ENCODE results near the gene TMEM150B. TPM values are rescaled to one million over a fixed set of nuclear protein-coding genes. Genes with fewer than 3 reads are reported as not detected.
A peak's percentile ranks its signal among the peaks of the same experiment; 100 is the strongest.

Gene TMEM150B, protein sequence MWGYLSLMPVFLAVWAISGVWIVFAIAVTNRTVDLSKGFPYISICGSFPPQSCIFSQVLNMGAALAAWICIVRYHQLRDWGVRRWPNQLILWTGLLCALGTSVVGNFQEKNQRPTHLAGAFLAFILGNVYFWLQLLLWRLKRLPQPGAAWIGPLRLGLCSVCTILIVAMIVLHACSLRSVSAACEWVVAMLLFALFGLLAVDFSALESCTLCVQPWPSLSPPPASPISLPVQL
- not detected for polyA plus RNA-seq

DNA sequence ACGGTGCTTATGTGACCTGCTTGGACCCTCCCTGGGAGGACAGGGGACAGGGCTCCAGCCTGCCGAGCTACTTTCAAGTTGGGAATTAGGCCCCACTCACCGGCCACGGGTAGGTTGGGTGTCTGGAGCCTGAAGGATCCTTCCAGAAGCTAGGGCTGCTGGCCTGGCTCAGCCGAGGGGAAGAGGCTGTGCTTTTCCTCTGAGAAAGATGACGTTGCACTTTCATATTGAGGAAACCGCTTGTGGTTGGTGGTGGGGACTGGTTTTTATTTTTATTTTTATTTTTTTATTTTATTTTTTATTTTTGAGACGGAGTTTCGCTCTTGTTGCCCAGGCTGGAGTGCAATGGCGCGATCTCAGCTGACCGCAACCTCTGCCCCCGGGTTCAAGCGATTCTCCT is at the start of gene TMEM150B:
Gene TMEM150B, minus strand, starts transcription at position 170 of the 400 bp plus-strand sequence. CDS start 4,305 bp downstream, outside the sequence.
- Mint-ChIP-seq H3K4me3 (no peak within 1 kb of the TSS), H3K4me1 (no peaks in the 10 kb centered on the region), H3K9me3 (no peaks in the 10 kb centered on the region), H3K27me3 (ENCODE audit: low read depth in 3 of 3) (peaks cover 4 to 11% (median 6%) of the 10 kb centered on the region in 3 donors), H3K36me3 (no peaks in the 10 kb centered on the region), H3K27ac (no peak within 1 kb of the TSS)
- DNase-seq: no peak

DNA sequence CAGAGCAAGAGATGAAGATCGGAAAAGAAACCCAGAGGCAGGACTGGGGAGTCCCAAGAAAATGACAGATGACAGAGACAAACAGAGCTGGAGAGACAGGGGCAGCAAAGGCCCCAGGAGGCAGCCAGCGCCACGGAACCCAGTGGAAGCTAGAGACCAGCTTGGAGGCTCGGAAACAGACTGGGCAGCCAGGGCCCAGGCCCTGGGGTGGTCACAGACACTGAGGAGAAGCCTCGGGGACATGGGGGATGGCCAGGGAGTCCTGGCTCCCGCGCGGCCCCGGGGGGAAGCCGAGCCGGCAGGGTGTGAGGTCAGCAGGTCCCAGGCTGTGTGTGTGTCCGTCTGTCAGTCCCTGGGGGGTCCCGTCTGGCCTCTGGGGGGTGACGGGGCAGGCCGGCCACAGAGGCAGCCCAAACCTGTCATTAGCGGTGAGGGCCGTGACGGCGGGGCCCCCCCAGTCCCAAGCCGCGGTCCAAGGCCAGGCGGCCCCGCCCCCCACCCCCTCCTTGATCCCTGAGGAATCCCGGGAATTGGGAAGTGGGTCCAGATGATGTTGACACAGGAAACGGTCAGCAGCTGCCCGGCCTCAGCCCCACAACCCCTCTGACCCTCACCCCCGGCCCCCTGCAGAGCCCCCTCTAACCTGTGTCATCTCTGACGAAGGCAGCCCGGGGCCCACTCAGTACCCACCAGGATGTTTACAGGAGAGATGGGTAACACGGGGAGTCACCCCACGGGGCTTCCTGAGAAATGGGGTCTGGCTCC is 49.0 kb upstream of the TMEM150B start:
- H3K9me3 Mint-ChIP-seq: no peaks in the 10 kb centered on the region
- H3K27me3 Mint-ChIP-seq (ENCODE audit: low read depth in 3 of 3): peaks cover 11 to 18% (median 15%) of the 10 kb centered on the region in 3 donors
- H3K27ac Mint-ChIP-seq: no peak overlapping the region
- H3K36me3 Mint-ChIP-seq: no peaks in the 10 kb centered on the region
- no peak for DNase-seq
- H3K4me3 Mint-ChIP-seq: no peak overlapping the region
- H3K4me1 Mint-ChIP-seq: peaks cover 0 to 6% of the 10 kb centered on the region in 2 donors

DNA sequence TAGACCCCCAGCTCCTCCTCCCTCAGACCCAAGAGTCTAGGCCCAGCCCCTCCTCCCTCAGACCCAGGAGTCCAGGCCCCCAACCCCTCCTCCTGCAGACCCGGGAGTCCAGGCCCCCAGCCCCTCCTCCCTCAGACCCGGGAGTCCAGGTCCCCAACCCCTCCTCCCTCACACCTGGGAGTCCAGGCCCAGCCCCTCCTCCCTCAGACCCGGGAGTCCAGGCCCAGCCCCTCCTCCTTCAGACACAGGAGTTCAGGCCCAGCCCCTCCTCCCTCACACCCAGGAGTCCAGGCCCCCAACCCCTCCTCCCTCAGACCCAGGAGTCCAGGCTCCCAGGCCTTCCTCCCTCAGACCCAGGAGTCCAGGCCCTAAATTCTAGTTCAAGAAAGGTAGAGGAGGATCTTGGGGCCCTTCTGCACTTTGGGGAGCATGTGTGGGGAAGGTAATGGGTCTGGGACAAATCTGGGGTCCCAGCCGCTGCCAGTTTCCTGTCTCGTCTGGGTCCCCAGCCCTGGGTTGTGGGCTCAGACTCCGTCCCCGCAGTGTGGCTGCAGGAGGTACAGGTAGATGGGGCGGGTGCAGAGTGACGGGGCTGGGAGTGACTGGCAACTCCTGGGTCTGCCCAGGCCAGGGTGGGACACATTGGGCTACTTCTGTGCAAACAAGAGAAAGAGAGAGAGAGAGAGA is 48.3 kb upstream of the TMEM150B start:
- H3K36me3 Mint-ChIP-seq: no peaks in the 10 kb centered on the region
- H3K4me3 Mint-ChIP-seq: no peak overlapping the region
- H3K9me3 Mint-ChIP-seq: no peaks in the 10 kb centered on the region
- H3K27ac Mint-ChIP-seq: no peak overlapping the region
- peaks cover 0 to 6% of the 10 kb centered on the region in 2 donors for H3K4me1 Mint-ChIP-seq
- H3K27me3 Mint-ChIP-seq (ENCODE audit: low read depth in 3 of 3): peaks cover 11 to 20% (median 17%) of the 10 kb centered on the region in 3 donors
- DNase-seq: no peak

DNA sequence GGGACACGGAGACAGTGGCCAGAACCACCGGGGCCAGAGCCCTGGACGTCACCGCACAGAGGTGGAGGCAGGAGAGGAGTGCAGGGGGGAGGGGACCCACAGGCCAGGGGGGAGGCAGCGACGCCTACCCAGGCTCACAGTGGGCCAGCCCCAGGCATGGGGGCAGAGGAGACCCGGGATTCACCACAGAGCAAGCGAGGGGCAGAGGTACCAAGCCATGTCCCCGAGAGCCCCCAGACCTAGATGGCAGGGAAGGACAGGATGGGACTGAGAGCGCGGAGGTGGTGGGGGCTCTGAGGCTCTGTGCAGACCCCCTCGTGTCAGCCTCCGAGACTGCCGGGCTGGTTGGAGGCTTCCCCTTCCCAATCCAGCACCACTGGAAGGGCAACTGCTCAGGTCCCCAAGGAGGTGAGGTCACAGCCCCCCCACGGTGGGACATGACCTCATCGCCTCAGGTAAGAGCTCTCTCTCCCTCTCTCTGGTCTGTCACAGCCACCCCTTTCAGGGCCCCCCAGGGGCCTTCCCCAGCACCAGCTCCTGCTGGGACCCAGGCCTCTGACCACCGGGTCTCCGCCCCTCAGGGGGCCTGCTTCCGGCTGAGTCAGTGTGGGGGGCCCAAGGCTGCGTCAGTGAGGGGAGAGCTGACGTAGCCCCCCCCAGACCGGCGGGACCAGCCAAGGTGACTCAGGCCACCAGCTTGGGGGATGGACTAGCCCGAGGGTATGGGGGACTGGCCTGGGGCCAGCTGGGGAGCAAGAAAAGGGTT is 47.4 kb upstream of the TMEM150B start:
- DNase-seq: no peak
- no peak overlapping the region for H3K27ac Mint-ChIP-seq
- peaks cover 0 to 6% of the 10 kb centered on the region in 2 donors for H3K4me1 Mint-ChIP-seq
- no peaks in the 10 kb centered on the region for H3K9me3 Mint-ChIP-seq
- H3K36me3 Mint-ChIP-seq: no peaks in the 10 kb centered on the region
- no peak overlapping the region for H3K4me3 Mint-ChIP-seq
- H3K27me3 Mint-ChIP-seq (ENCODE audit: low read depth in 3 of 3): peaks cover 11 to 20% (median 17%) of the 10 kb centered on the region in 3 donors

DNA sequence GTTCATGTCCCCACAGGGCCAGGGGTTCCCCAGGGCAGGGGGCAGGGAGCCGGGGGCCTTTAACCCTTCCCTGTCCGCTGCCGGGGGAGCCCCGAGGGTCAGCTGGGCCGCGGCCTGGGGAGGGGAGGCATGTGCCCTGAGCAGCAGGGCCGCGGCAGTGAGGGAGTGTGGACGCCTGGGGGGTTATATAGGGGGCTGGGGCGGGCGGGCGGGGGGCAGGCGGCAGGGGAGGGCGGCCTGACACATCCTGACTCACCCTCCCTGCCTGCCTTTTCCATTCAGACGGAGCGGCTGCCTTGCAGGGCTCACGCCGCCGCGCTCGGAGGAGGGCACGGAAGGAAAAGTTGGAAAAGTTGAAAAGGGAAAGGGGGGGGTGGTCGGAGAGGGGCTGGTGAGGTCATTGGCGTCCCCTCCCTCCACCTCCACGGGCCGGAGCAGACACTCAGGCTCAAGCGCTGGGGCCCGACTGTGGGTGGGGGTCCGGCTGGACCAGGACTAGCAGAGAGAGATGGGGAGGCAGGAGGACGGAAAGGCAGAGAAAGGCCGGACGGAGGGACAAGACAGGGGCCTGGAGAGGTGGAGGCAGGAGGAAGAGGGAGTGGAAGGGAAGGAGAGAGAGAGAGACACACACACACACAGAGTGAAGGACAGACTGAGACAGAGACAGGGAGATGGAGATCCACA is 45.3 kb upstream of the TMEM150B start, which contains the start of gene IL11:
Gene IL11, minus strand, starts transcription at position 159 of the 684 bp plus-strand sequence. Its CDS starts 153 bp downstream, at position 6.
- Mint-ChIP-seq H3K4me1 (peaks cover 0 to 6% of the 10 kb centered on the region in 2 donors), H3K4me3 (peak within 1 kb of the TSS in 4 of 5 donors; percentile 47 to 78 (median 65)), H3K27me3 (ENCODE audit: low read depth in 3 of 3) (peaks cover 14 to 18% (median 15%) of the 10 kb centered on the region in 3 donors), H3K27ac (no peak within 1 kb of the TSS), H3K9me3 (no peaks in the 10 kb centered on the region), H3K36me3 (no peaks in the 10 kb centered on the region)
- no peak for DNase-seq

DNA sequence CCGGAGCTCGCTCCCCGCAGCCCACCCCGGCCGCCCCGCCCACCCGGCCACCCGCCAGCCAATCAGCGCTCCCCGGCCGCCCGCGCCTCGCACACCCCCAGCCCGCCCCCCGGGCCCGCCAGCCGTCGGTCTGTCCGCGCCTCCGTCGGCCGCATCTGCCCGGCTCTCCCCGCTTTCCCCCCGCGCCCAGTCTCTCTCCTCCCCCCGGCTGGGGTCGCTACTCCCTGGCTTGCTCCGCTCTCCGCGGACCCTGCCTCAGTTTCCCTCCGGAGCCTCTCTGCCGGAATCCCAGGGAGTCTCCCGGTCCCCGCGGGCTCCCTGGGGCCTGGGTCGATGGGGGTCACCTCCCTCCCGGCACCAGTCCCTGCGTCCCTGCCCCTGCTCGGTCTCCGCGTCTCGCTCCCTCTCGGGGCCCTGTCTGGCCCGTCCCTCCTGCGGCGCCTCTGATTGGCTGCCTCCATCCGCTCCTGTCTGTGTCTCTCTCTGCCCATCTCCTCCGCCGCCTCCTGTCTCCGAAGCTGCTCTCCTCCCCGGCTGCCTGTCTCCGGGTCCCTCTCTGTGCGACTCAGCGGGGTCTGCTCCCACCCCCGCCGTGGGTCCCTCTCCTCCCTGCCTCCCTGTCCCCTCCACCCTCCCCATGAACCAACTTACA is 44.6 kb upstream of the TMEM150B start:
- Mint-ChIP-seq H3K4me3 (peak overlapping the region in 4 of 5 donors; percentile 47 to 78 (median 65)), H3K4me1 (peaks cover 0 to 6% of the 10 kb centered on the region in 2 donors), H3K27ac (no peak overlapping the region), H3K9me3 (no peaks in the 10 kb centered on the region), H3K27me3 (ENCODE audit: low read depth in 3 of 3) (peaks cover 14 to 21% (median 15%) of the 10 kb centered on the region in 3 donors), H3K36me3 (no peaks in the 10 kb centered on the region)
- DNase-seq: no peak

DNA sequence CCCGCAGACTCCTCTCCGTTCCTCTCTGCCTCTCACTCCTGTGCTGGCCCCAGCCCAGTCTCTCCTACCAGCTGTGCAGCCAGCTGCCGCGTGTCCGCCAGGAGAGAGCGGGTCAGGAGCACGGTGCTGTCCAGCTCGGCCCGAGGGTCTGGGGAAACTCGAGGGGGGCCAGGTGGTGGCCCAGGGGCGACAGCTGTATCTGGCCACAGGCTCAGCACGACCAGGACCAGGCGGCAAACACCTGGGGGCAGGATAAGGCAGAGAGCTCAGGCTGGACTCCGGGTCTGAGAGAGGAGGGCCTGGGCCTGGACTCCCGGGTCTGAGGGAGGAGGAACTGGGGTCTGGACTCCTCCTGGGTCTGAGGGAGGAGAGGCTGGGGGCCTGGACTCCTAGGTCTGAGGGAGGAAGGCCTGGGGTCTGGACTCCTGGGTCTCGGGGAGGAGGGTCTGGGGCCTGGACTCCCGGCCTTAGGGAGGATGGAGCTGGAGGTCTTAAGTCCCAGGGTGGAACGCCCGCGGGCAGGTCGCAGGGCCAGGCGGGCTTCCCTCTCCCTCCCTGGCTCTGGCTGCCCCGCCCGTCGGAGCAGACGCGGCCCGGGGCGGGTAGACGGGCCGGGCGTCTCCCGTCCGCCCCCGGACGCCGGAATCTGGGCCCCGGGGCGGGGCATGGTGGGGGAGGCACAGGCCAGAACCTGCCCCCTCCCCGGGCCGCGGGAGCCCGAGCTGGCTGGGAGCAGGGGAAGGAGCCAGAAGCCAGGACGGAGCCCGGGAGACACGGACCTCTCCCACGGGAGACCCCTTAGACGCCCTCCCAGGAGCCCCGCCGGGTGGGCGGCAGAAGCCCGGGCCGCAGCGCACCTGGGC is 43.8 kb upstream of the TMEM150B start:
- no peak for DNase-seq
- Mint-ChIP-seq H3K4me1 (peaks cover 0 to 6% of the 10 kb centered on the region in 2 donors), H3K36me3 (no peaks in the 10 kb centered on the region), H3K4me3 (peak overlapping the region in 1 of 5 donors; percentile 17), H3K9me3 (no peaks in the 10 kb centered on the region), H3K27me3 (ENCODE audit: low read depth in 3 of 3) (peaks cover 13 to 21% (median 15%) of the 10 kb centered on the region in 3 donors), H3K27ac (no peak overlapping the region)

DNA sequence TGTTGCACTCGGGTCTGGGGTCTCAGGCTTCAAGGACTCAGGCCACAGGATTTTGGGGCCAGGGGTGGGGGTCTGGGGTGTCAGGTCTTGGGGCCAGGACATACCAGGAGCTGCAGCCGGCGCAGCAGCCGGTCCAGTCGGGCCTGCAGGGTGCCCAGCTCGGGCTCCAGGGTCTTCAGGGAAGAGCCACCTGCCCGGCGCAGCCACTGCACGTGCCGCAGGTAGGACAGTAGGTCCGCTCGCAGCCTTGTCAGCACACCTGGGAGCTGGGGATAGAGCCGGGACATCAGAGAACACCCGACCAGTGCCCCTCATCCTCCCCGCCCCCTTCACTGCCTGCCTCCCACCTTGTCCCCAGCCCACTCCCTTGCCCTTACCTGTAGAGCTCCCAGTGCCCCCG is 43.0 kb upstream of the TMEM150B start:
- Mint-ChIP-seq H3K9me3 (no peaks in the 10 kb centered on the region), H3K4me1 (peaks cover 0 to 6% of the 10 kb centered on the region in 2 donors), H3K27ac (no peak overlapping the region), H3K4me3 (no peak overlapping the region), H3K36me3 (no peaks in the 10 kb centered on the region), H3K27me3 (ENCODE audit: low read depth in 3 of 3) (peaks cover 9 to 19% (median 13%) of the 10 kb centered on the region in 3 donors)
- no peak for DNase-seq

DNA sequence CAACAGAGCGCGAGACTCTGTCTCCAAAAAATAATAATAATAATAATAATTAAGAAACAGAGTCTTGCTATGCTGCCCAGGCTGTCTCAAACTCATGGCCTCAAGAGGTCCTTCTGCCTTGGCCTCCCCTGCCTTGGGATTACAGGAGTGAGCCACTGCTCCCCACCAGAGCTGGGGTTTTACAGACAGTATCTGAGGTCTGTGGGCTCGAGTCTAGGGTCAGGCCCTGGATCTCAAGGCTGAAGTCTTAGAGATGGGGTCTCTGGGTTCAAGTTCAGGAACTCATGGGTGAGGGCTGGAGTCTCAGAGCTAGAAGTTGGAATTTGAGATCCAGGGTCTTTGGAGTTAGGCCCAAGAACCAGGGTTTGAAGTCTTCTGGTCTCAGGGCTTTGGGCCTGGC is 41.6 kb upstream of the TMEM150B start:
- no peak overlapping the region for H3K4me3 Mint-ChIP-seq
- no peaks in the 10 kb centered on the region for H3K9me3 Mint-ChIP-seq
- DNase-seq: no peak
- H3K27me3 Mint-ChIP-seq (ENCODE audit: low read depth in 3 of 3): peaks cover 9 to 15% (median 10%) of the 10 kb centered on the region in 3 donors
- H3K4me1 Mint-ChIP-seq: peaks cover 0 to 6% of the 10 kb centered on the region in 2 donors
- no peak overlapping the region for H3K27ac Mint-ChIP-seq
- H3K36me3 Mint-ChIP-seq: no peaks in the 10 kb centered on the region

DNA sequence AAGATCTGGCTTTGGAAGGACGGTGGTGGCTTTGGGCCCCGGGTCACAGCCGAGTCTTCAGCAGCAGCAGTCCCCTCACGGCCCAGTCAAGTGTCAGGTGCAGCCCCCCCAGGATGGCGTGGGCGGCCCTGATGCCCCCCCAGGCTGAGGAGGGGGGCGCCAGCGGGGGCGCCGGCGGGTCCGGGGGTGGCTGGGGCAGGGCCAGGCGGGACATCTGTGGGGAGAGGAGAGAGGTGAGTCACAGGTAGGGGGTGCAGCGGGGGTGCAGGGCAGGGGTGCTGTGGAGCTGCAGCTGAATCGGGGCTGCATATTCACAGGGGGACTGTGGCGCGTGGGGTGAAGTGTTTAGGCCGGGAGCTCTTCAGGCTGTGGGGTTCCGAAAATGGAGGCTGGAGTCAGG is 40.8 kb upstream of the TMEM150B start:
- Mint-ChIP-seq H3K9me3 (no peaks in the 10 kb centered on the region), H3K27ac (no peak overlapping the region), H3K36me3 (no peaks in the 10 kb centered on the region), H3K4me3 (no peak overlapping the region), H3K4me1 (peaks cover 0 to 6% of the 10 kb centered on the region in 2 donors), H3K27me3 (ENCODE audit: low read depth in 3 of 3) (peaks cover 2 to 11% (median 8%) of the 10 kb centered on the region in 3 donors)
- no peak for DNase-seq

DNA sequence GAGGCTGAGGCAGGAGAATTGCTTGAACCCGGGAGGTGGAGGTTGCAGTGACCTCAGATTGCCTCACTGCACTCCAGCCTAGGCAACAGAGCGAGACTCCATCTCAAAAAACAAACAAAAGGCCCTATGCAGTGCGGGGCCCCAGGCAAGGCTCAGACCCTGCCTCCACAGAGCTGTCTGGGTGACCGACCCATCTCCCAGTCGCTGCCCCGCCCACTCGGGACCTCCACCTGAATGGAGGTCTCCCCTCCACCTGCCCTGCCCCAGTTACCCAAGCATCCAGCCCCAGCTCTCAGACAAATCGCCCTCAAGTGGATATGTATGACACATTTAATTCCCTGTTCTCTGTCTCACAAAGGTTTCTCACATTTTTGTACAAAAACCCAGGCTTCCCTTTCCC is 40.1 kb upstream of the TMEM150B start:
- Mint-ChIP-seq H3K27me3 (ENCODE audit: low read depth in 3 of 3) (peaks cover 2 to 7% (median 4%) of the 10 kb centered on the region in 3 donors), H3K4me1 (peaks cover 0 to 2% of the 10 kb centered on the region in 2 donors), H3K4me3 (no peak overlapping the region), H3K27ac (no peak overlapping the region), H3K36me3 (no peaks in the 10 kb centered on the region), H3K9me3 (no peaks in the 10 kb centered on the region)
- no peak for DNase-seq

Measured in immature natural killer cell (primary cell).